OCI-LY3 (cell line): ENCODE results near the gene TMEM39A.

Experiments
- H2AFZ ChIP-seq: fragments of 200-600, 300-600 bp; shearing (Covaris generic); 2 replicates; pipeline ENCODE4 v1.6.0; 2014; ENCODE audit warnings: antibody characterized with exemption, low read depth, low read length
- H3K27ac ChIP-seq: fragments of 200-600, 300-600 bp; sonication (generic); 2 replicates; pipeline ENCODE4 v1.5.1; 2014; ENCODE audit warnings: mild to moderate bottlenecking, low read length, moderate library complexity, mixed read lengths
- H3K27me3 ChIP-seq: fragments of 200-600, 300-600 bp; sonication (generic); 2 replicates; pipeline ENCODE4 v1.6.1; 2014; ENCODE audit warnings: low read depth, low read length, mixed read lengths
- H3K36me3 ChIP-seq: fragments of 200-600, 300-600 bp; sonication (generic); replicated peaks from 2 replicates; pipeline ENCODE3; 2014; ENCODE audit warnings: low read depth, low read length, mixed read lengths
- H3K4me1 ChIP-seq: fragments of 300-600, 200-600 bp; sonication (generic); 2 replicates; pipeline ENCODE4 v1.6.1; 2014; ENCODE audit warnings: low read length, mixed read lengths
- H3K4me2 ChIP-seq: fragments of 200-600, 300-600 bp; sonication (generic); 2 replicates; pipeline ENCODE4 v1.6.1; 2014; ENCODE audit warnings: low read length, mixed read lengths
- H3K4me3 ChIP-seq: fragments of 300-600, 200-600 bp; sonication (generic); 2 replicates; pipeline ENCODE4 v1.5.1; 2014; ENCODE audit warnings: antibody characterized with exemption, mild to moderate bottlenecking, low read length, moderate library complexity
- H3K79me2 ChIP-seq: fragments of 300-600, 200-600 bp; shearing (Covaris generic); 2 replicates; pipeline ENCODE4 v1.6.1; 2014; ENCODE audit warnings: mild to moderate bottlenecking, low read length, mixed read lengths
- H3K9ac ChIP-seq: fragments of 300-600, 200-600 bp; shearing (Covaris generic); 2 replicates; pipeline ENCODE4 v1.6.0; 2014; ENCODE audit warnings: mild to moderate bottlenecking, low read length, moderate library complexity
- H3K9me3 ChIP-seq: fragments of 200-600, 300-600 bp; shearing (Covaris generic); 2 replicates; pipeline ENCODE4 v1.6.1; 2014; ENCODE audit warnings: low read length, mixed read lengths; ENCODE audit not compliant: insufficient read depth
- H4K20me1 ChIP-seq: fragments of 200-600, 300-600 bp; sonication (generic); 2 replicates; pipeline ENCODE4 v1.6.1; 2016; ENCODE audit warnings: low read length, mixed read lengths; ENCODE audit not compliant: insufficient read depth
- CTCF ChIP-seq: fragments of 200-600, 300-600 bp; sonication (generic); IDR thresholded peaks from 2 replicates; pipeline ENCODE4 v1.5.1; 2014; ENCODE audit warnings: antibody characterized with exemption, low read length, low read depth
- EZH2phosphoT487 ChIP-seq: fragments of 200-600 bp; shearing (Covaris generic); IDR thresholded peaks from 2 replicates; pipeline ENCODE4 v1.6.1; 2018; ENCODE audit warnings: antibody characterized with exemption, mixed run types, low read depth

TMEM39A gene

GRCh38 chr3:119428538-119428937, 34.9 kb downstream of the TMEM39A start:
- H3K79me2 ChIP-seq, result no peaks in the 10 kb centered on the region
- H3K9me3 ChIP-seq, result peaks cover 32% of the 10 kb centered on the region; the same call in 1 of the 2 replicates
- TF ChIP-seq CTCF (0 out of 2 replicates have a peak, but pooled peaks have one; percentile 7), EZH2phosphoT487 (no peak)
- H3K9ac ChIP-seq, result no peak overlapping the region
- H2AFZ ChIP-seq, result no peak overlapping the region
- no peak overlapping the region for H3K4me2 ChIP-seq
- H3K36me3 ChIP-seq, result peaks cover 67% of the 10 kb centered on the region
- no peaks in the 10 kb centered on the region for H3K27me3 ChIP-seq
- no peak overlapping the region for H3K4me3 ChIP-seq
- H4K20me1 ChIP-seq, result no peaks in the 10 kb centered on the region
- no peak overlapping the region for H3K27ac ChIP-seq
- no peaks in the 10 kb centered on the region for H3K4me1 ChIP-seq

GRCh38 chr3:119427669-119428068, 35.7 kb downstream of the TMEM39A start:
- H4K20me1 ChIP-seq, result no peaks in the 10 kb centered on the region
- H2AFZ ChIP-seq, result no peak overlapping the region
- TF ChIP-seq CTCF (no peak), EZH2phosphoT487 (no peak)
- no peaks in the 10 kb centered on the region for H3K79me2 ChIP-seq
- no peak overlapping the region for H3K4me2 ChIP-seq
- H3K4me1 ChIP-seq, result no peaks in the 10 kb centered on the region
- H3K9ac ChIP-seq, result no peak overlapping the region
- H3K36me3 ChIP-seq, result peaks cover 59% of the 10 kb centered on the region
- no peak overlapping the region for H3K27ac ChIP-seq
- H3K4me3 ChIP-seq, result no peak overlapping the region
- peaks cover 32% of the 10 kb centered on the region; the same call in 1 of the 2 replicates for H3K9me3 ChIP-seq
- H3K27me3 ChIP-seq, result no peaks in the 10 kb centered on the region

GRCh38 chr3:119420196-119420595, 43.2 kb downstream of the TMEM39A start:
- Histone ChIP-seq H3K9ac (no peak overlapping the region), H3K79me2 (no peaks in the 10 kb centered on the region), H3K4me1 (no peaks in the 10 kb centered on the region), H2AFZ (no peak overlapping the region), H3K27me3 (no peaks in the 10 kb centered on the region), H3K36me3 (peaks cover 8% of the 10 kb centered on the region), H3K4me3 (no peak overlapping the region), H3K9me3 (no peaks in the 10 kb centered on the region), H4K20me1 (no peaks in the 10 kb centered on the region), H3K4me2 (no peak overlapping the region), H3K27ac (no peak overlapping the region)
- no peak for TF ChIP-seq EZH2phosphoT487
- TF ChIP-seq CTCF, result no peak

GRCh38 chr3:119418641-119419040, 44.8 kb downstream of the TMEM39A start:
- H4K20me1 ChIP-seq, result no peaks in the 10 kb centered on the region
- no peak overlapping the region for H3K27ac ChIP-seq
- no peaks in the 10 kb centered on the region for H3K9me3 ChIP-seq
- H3K79me2 ChIP-seq, result no peaks in the 10 kb centered on the region
- no peaks in the 10 kb centered on the region for H3K27me3 ChIP-seq
- no peak overlapping the region for H2AFZ ChIP-seq
- H3K4me3 ChIP-seq, result no peak overlapping the region
- peaks cover 14% of the 10 kb centered on the region for H3K36me3 ChIP-seq
- no peak overlapping the region for H3K4me2 ChIP-seq
- H3K4me1 ChIP-seq, result no peaks in the 10 kb centered on the region
- TF ChIP-seq EZH2phosphoT487, result no peak
- no peak for TF ChIP-seq CTCF
- H3K9ac ChIP-seq, result no peak overlapping the region
